IMR-90 (cell line): ENCODE results near the gene EXD2. TPM values are rescaled to one million over a fixed set of nuclear protein-coding genes. Genes with fewer than 3 reads are reported as not detected.

ENCODE experiments used
- ATAC-seq: fragments of 200-7000 bp; cut with Tn5 transposase; 2 replicates; pipeline ENCODE4 v1.9.1; 2020; ENCODE audit warnings: low read depth, mild to moderate bottlenecking, moderate library complexity
- BruUV-seq: library from RNA; stranded (reverse); fragments of 400-500 nt; replicated peaks from 2 replicates; lab custom pipeline; 2021; lab: Mats Ljungman, UMichigan
- CTCF ChIA-PET: fragments of 300-600 bp; formaldehyde crosslinking; extraction: SDS; loops from one replicate; lab custom pipeline; 2021; ENCODE audit warnings: antibody characterized with exemption; lab: Yijun Ruan, JAX
- POLR2A ChIA-PET: fragments of 300-600 bp; sonication (Branson Sonifier 250); formaldehyde crosslinking; loops from one replicate; lab custom pipeline; 2022; ENCODE audit warnings: antibody characterized with exemption; ENCODE audit not compliant: unreplicated experiment; lab: Charles Lee
- DNase-seq: peaks from one replicate; pipeline ENCODE4 v3.0.0; 2013
- H2AFZ ChIP-seq: replicated peaks from 2 replicates; pipeline ENCODE3; 2013; ENCODE audit warnings: low read length, mild to moderate bottlenecking; ENCODE audit not compliant: poor library complexity
- H2AK5ac ChIP-seq: 2 replicates; pipeline ENCODE4 v1.6.1; 2013; ENCODE audit warnings: low read depth, low read length, inconsistent platforms
- H2AK9ac ChIP-seq: replicated peaks from 2 replicates; pipeline ENCODE3; 2013; ENCODE audit warnings: mild to moderate bottlenecking, low read depth, low read length, moderate library complexity; ENCODE audit not compliant: poor library complexity
- H2BK120ac ChIP-seq: 2 replicates; pipeline ENCODE4 v1.6.1; 2013; ENCODE audit warnings: low read depth, low read length, inconsistent platforms
- H2BK15ac ChIP-seq: 3 replicates; pipeline ENCODE4 v1.6.1; 2013; ENCODE audit warnings: low read depth, low read length, inconsistent platforms
- H2BK20ac ChIP-seq: 2 replicates; pipeline ENCODE4 v1.6.1; 2013; ENCODE audit warnings: low read depth, mild to moderate bottlenecking, inconsistent platforms, low read length, moderate library complexity
- H2BK5ac ChIP-seq: 2 replicates; pipeline ENCODE4 v1.6.1; 2013; ENCODE audit warnings: mild to moderate bottlenecking, low read depth, low read length, inconsistent platforms; ENCODE audit not compliant: poor library complexity, severe bottlenecking
- H3K14ac ChIP-seq: replicated peaks from 2 replicates; pipeline ENCODE4 v1.6.1; 2013; ENCODE audit warnings: low read depth, low read length, inconsistent platforms
- H3K18ac ChIP-seq: 2 replicates; pipeline ENCODE4 v1.6.1; 2013; ENCODE audit warnings: low read depth, low read length, control low read depth
- H3K23ac ChIP-seq: 2 replicates; pipeline ENCODE4 v1.6.1; 2013; ENCODE audit warnings: low read depth, low read length, inconsistent platforms
- H3K27ac ChIP-seq: 2 replicates; pipeline ENCODE4 v1.5.1; 2013; ENCODE audit warnings: mild to moderate bottlenecking, control low read depth, low read length; ENCODE audit not compliant: insufficient read depth
- H3K27me3 ChIP-seq: 2 replicates; pipeline ENCODE4 v1.6.1; 2013; ENCODE audit warnings: low read length; ENCODE audit not compliant: control insufficient read depth, insufficient read depth
- H3K36me3 ChIP-seq: 2 replicates; pipeline ENCODE4 v1.6.1; 2013; ENCODE audit warnings: low read length, mixed read lengths; ENCODE audit not compliant: control insufficient read depth, insufficient read depth
- H3K4ac ChIP-seq: 2 replicates; pipeline ENCODE4 v1.6.1; 2013; ENCODE audit warnings: low read depth, low read length, inconsistent platforms
- H3K4me1 ChIP-seq: 2 replicates; pipeline ENCODE4 v1.6.1; 2013; ENCODE audit warnings: low read length, mixed read lengths; ENCODE audit not compliant: control insufficient read depth, insufficient read depth
- H3K4me2 ChIP-seq: 2 replicates; pipeline ENCODE4 v1.6.1; 2013; ENCODE audit warnings: low read depth, mild to moderate bottlenecking, control low read depth, low read length, moderate library complexity
- H3K4me3 ChIP-seq: 2 replicates; pipeline ENCODE4 v1.5.1; 2013; ENCODE audit warnings: low read depth, mild to moderate bottlenecking, control low read depth, low read length, moderate library complexity; ENCODE audit not compliant: insufficient read depth
- H3K56ac ChIP-seq: 2 replicates; pipeline ENCODE4 v1.6.1; 2013; ENCODE audit warnings: low read length, inconsistent platforms; ENCODE audit not compliant: insufficient read depth; ENCODE audit errors: extremely low read depth
- H3K79me1 ChIP-seq, 2 experiments: 2 replicates each; pipeline ENCODE4 v1.6.1; 2013; ENCODE audit warnings: low read length in 2 of 2, inconsistent platforms in 1 of 2, low read depth in 1 of 2
- H3K9ac ChIP-seq: 2 replicates; pipeline ENCODE4 v1.6.1; 2013; ENCODE audit warnings: low read depth, low read length, control low read depth
- H3K9me1 ChIP-seq: 2 replicates; pipeline ENCODE4 v1.6.1; 2013; ENCODE audit warnings: low read length, inconsistent platforms; ENCODE audit not compliant: insufficient read depth
- H3K9me3 ChIP-seq: 2 replicates; pipeline ENCODE4 v1.6.1; 2013; ENCODE audit warnings: low read length; ENCODE audit not compliant: control insufficient read depth, insufficient read depth
- H4K20me1 ChIP-seq: 2 replicates; pipeline ENCODE4 v1.6.1; 2013; ENCODE audit warnings: low read length, inconsistent platforms; ENCODE audit not compliant: insufficient read depth
- H4K5ac ChIP-seq: 2 replicates; pipeline ENCODE4 v1.6.1; 2013; ENCODE audit warnings: mild to moderate bottlenecking, low read depth, low read length, control low read depth
- H4K8ac ChIP-seq, 2 experiments: 2 replicates each; pipeline ENCODE4 v1.6.1; 2013; ENCODE audit warnings: low read depth in 2 of 2, low read length in 2 of 2, control low read depth in 1 of 2, inconsistent platforms in 1 of 2
- H4K91ac ChIP-seq: 2 replicates; pipeline ENCODE4 v1.6.1; 2013; ENCODE audit warnings: low read depth, low read length, inconsistent platforms; ENCODE audit not compliant: insufficient read depth
- CEBPB ChIP-seq: IDR thresholded peaks from 2 replicates; pipeline ENCODE4 v1.6.1; 2012; ENCODE audit warnings: low read depth, low read length, improper control_type of control experiment
- CHD1 ChIP-seq: IDR thresholded peaks from 2 replicates; pipeline ENCODE4 v1.6.1; 2012; ENCODE audit warnings: low read depth, low read length, improper control_type of control experiment
- CTCF ChIP-seq: conservative IDR thresholded peaks from 2 replicates; pipeline ENCODE4 v1.5.1; 2012; ENCODE audit warnings: mild to moderate bottlenecking, low read depth, low read length, improper control_type of control experiment
- FOS ChIP-seq: fragments of 150-350 bp; IDR thresholded peaks from 2 replicates; pipeline ENCODE4 v1.6.1; 2016; ENCODE audit warnings: low read depth, low read length
- MAZ ChIP-seq: IDR thresholded peaks from 2 replicates; pipeline ENCODE4 v1.6.1; 2012; ENCODE audit warnings: low read depth, mild to moderate bottlenecking, low read length, improper control_type of control experiment, moderate library complexity, borderline replicate concordance
- RAD21 ChIP-seq: IDR thresholded peaks from 2 replicates; pipeline ENCODE4 v1.6.1; 2012; ENCODE audit warnings: low read length, improper control_type of control experiment
- USF2 ChIP-seq: fragments of 150-350 bp; IDR thresholded peaks from 2 replicates; pipeline ENCODE4 v1.6.1; 2017; ENCODE audit warnings: mild to moderate bottlenecking, antibody characterized with exemption, low read length, low read depth
- whole genome bisulfite sequencing, 2 experiments: methylation state at CpG; one replicate each; pipeline versions ENCODE4 v1.1.5 to v1.1.7; 2013; ENCODE audit warnings: missing lambda C conversion rate in 2 of 2; ENCODE audit not compliant: insufficient read length in 1 of 2; ENCODE audit errors: extremely low coverage in 2 of 2; 5-methylcytosine and 5-hydroxymethylcytosine counted together
- dilution Hi-C: fragments of 300-500 bp; cut with HindIII; formaldehyde crosslinking; loops from one replicate; pipeline ENCODE4 v1.14.3; 2018; ENCODE audit warnings: low sequenced_read_pairs; ENCODE audit not compliant: unreplicated experiment
- in situ Hi-C: fragments of 300-500 bp; cut with MboI; formaldehyde crosslinking; loops from 3 replicates; pipeline ENCODE4 v1.14.3; 2019; ENCODE audit warnings: low sequenced_read_pairs, inconsistent platforms, mixed read lengths
- intact Hi-C: fragments of 100-400 bp; cut with micrococcal nuclease; formaldehyde crosslinking; loops from 2 replicates; pipeline ENCODE4 v1.10.0; 2022
- polyA plus RNA-seq, 3 experiments: library from polyadenylated mRNA; depleted of rRNA; stranded (reverse); fragments of >200 nt; gene quantifications; 2 replicates each; pipeline ENCODE4 v1.2.3, GENCODE V29; 2012; ENCODE audit warnings: low replicate concordance in 1 of 3
- total RNA-seq: library from RNA; depleted of rRNA; stranded (reverse); fragments of >200 nt; gene quantifications from 2 replicates; pipeline ENCODE4 v1.2.3, GENCODE V29; 2012

The EXD2 gene
- total and polyA plus RNA-seq, 2 of the 4 experiments (the other 2 are of a cell fraction) = 11.0 to 13.3 TPM

GRCh38 chr14:69280746-69281291, 89.5 kb downstream of the EXD2 start:
- H3K4ac ChIP-seq = no peak overlapping the region
- peaks cover 13% of the 10 kb centered on the region for H3K27me3 ChIP-seq
- no CpG with 5 or more reads among the region's 9 CpGs for WGBS, 2 experiments
- no peak overlapping the region for H3K27ac ChIP-seq
- no peak for ATAC-seq
- H3K18ac ChIP-seq = no peak overlapping the region
- H4K91ac ChIP-seq = no peak overlapping the region
- H2BK15ac ChIP-seq = no peak overlapping the region
- POLR2A ChIA-PET = no interaction called here
- no peak overlapping the region for H3K14ac ChIP-seq
- TF ChIP-seq MAZ (no peak), RAD21 (no peak), CHD1 (no peak), CTCF (no peak), CEBPB (no peak), FOS (no peak), USF2 (no peak)
- no peak overlapping the region for H2AK9ac ChIP-seq
- intact Hi-C loops = no loop called here
- H2BK120ac ChIP-seq = no peak overlapping the region
- H3K56ac ChIP-seq = no peak overlapping the region
- dilution Hi-C loops = no loop called here
- no peak overlapping the region for H2BK20ac ChIP-seq
- no peak overlapping the region for H2AFZ ChIP-seq
- no TSS peak for BruUV-seq
- no peak overlapping the region for H3K4me3 ChIP-seq
- no peaks in the 10 kb centered on the region for H3K79me1 ChIP-seq
- in situ Hi-C loops = no loop called here
- H3K23ac ChIP-seq = no peak overlapping the region
- no peaks in the 10 kb centered on the region for H4K20me1 ChIP-seq
- no peak overlapping the region for H2BK5ac ChIP-seq
- no peak for DNase-seq
- no peak overlapping the region for H3K4me2 ChIP-seq
- H4K8ac ChIP-seq = no peak overlapping the region
- no peak overlapping the region for H2AK5ac ChIP-seq
- CTCF ChIA-PET = no interaction called here
- H3K36me3 ChIP-seq = no peaks in the 10 kb centered on the region
- H3K9me1 ChIP-seq = no peaks in the 10 kb centered on the region
- no peak overlapping the region for H3K9ac ChIP-seq
- no peak overlapping the region for H4K5ac ChIP-seq
- H3K4me1 ChIP-seq = no peaks in the 10 kb centered on the region
- no peaks in the 10 kb centered on the region for H3K9me3 ChIP-seq
